Activated naive CD4-positive, alpha-beta T cell treated with anti-CD3 and anti-CD28 coated beads, Interleukin-2, amount 50 U/mL, for 24 hours (primary cell): ENCODE measurements around the gene DNAJC11.

Experiments
- H3K27ac Mint-ChIP-seq: one replicate; pipeline ENCODE4 v1.8.0; 2021; ENCODE audit warnings: mild to moderate bottlenecking, mixed read lengths
- H3K27me3 Mint-ChIP-seq: one replicate; pipeline ENCODE4 v1.8.0; 2021; ENCODE audit warnings: mixed read lengths
- H3K36me3 Mint-ChIP-seq: one replicate; pipeline ENCODE4 v1.8.0; 2021; ENCODE audit warnings: mixed read lengths
- H3K4me1 Mint-ChIP-seq: one replicate; pipeline ENCODE4 v1.8.0; 2021; ENCODE audit warnings: mixed read lengths
- H3K4me3 Mint-ChIP-seq: one replicate; pipeline ENCODE4 v1.8.0; 2021; ENCODE audit warnings: mild to moderate bottlenecking, mixed read lengths
- H3K9me3 Mint-ChIP-seq: one replicate; pipeline ENCODE4 v1.8.0; 2021; ENCODE audit warnings: mixed read lengths

Gene DNAJC11

GRCh38 chr1:6593810-6594209, 107.8 kb downstream of the DNAJC11 start:
- Mint-ChIP-seq H3K27ac (no peak overlapping the region), H3K27me3 (no peaks in the 10 kb centered on the region), H3K36me3 (no peaks in the 10 kb centered on the region), H3K9me3 (no peaks in the 10 kb centered on the region), H3K4me1 (peaks cover 62% of the 10 kb centered on the region), H3K4me3 (no peak overlapping the region)

GRCh38 chr1:6592865-6593593, 108.6 kb downstream of the DNAJC11 start:
- H3K36me3 Mint-ChIP-seq = no peaks in the 10 kb centered on the region
- no peak overlapping the region for H3K4me3 Mint-ChIP-seq
- no peak overlapping the region for H3K27ac Mint-ChIP-seq
- peaks cover 58% of the 10 kb centered on the region for H3K4me1 Mint-ChIP-seq
- no peaks in the 10 kb centered on the region for H3K9me3 Mint-ChIP-seq
- no peaks in the 10 kb centered on the region for H3K27me3 Mint-ChIP-seq

- Mint-ChIP-seq H3K9me3 (no peaks in the 10 kb centered on the region), H3K36me3 (no peaks in the 10 kb centered on the region), H3K4me1 (peaks cover 59% of the 10 kb centered on the region), H3K4me3 (no peak overlapping the region), H3K27me3 (no peaks in the 10 kb centered on the region), H3K27ac (no peak overlapping the region)
Observed at GRCh38 chr1:6592441-6592840, 109.2 kb downstream of the DNAJC11 start.

GRCh38 chr1:6591644-6592043, 110.0 kb downstream of the DNAJC11 start:
- Mint-ChIP-seq H3K9me3 (no peaks in the 10 kb centered on the region), H3K4me1 (peaks cover 55% of the 10 kb centered on the region), H3K4me3 (no peak overlapping the region), H3K36me3 (no peaks in the 10 kb centered on the region), H3K27ac (peak overlapping the region; percentile 12), H3K27me3 (no peaks in the 10 kb centered on the region)

- Mint-ChIP-seq H3K27me3 (no peaks in the 10 kb centered on the region), H3K4me1 (peaks cover 53% of the 10 kb centered on the region), H3K27ac (peak overlapping the region; percentile 12)
Observed at GRCh38 chr1:6591222-6591621, 110.4 kb downstream of the DNAJC11 start.

GRCh38 chr1:6590046-6590445, 111.6 kb downstream of the DNAJC11 start:
- Mint-ChIP-seq H3K4me3 (no peak overlapping the region), H3K27ac (peak overlapping the region; percentile 55), H3K9me3 (no peaks in the 10 kb centered on the region), H3K27me3 (no peaks in the 10 kb centered on the region), H3K4me1 (peaks cover 44% of the 10 kb centered on the region), H3K36me3 (no peaks in the 10 kb centered on the region)

More at GRCh38 chr1:6591222-6591621, 110.4 kb downstream of the DNAJC11 start:
- Mint-ChIP-seq H3K4me3 (no peak overlapping the region), H3K9me3 (no peaks in the 10 kb centered on the region), H3K36me3 (no peaks in the 10 kb centered on the region)

- no peaks in the 10 kb centered on the region for H3K36me3 Mint-ChIP-seq
- H3K4me1 Mint-ChIP-seq = peaks cover 48% of the 10 kb centered on the region
- no peak overlapping the region for H3K27ac Mint-ChIP-seq
- H3K9me3 Mint-ChIP-seq = no peaks in the 10 kb centered on the region
- no peak overlapping the region for H3K4me3 Mint-ChIP-seq
- H3K27me3 Mint-ChIP-seq = no peaks in the 10 kb centered on the region
Observed at GRCh38 chr1:6588893-6589520, 112.6 kb downstream of the DNAJC11 start.

- Mint-ChIP-seq H3K4me1 (peaks cover 46% of the 10 kb centered on the region), H3K27ac (no peak overlapping the region), H3K27me3 (no peaks in the 10 kb centered on the region), H3K9me3 (no peaks in the 10 kb centered on the region), H3K4me3 (no peak overlapping the region), H3K36me3 (no peaks in the 10 kb centered on the region)
Observed at GRCh38 chr1:6588128-6588892, 113.3 kb downstream of the DNAJC11 start.

- Mint-ChIP-seq H3K36me3 (no peaks in the 10 kb centered on the region), H3K4me1 (peaks cover 47% of the 10 kb centered on the region), H3K27me3 (no peaks in the 10 kb centered on the region), H3K27ac (no peak overlapping the region), H3K9me3 (no peaks in the 10 kb centered on the region), H3K4me3 (no peak overlapping the region)
Observed at GRCh38 chr1:6587261-6588005, 114.2 kb downstream of the DNAJC11 start.

- Mint-ChIP-seq H3K27me3 (no peaks in the 10 kb centered on the region), H3K4me3 (no peak overlapping the region), H3K9me3 (no peaks in the 10 kb centered on the region), H3K4me1 (peaks cover 47% of the 10 kb centered on the region), H3K36me3 (no peaks in the 10 kb centered on the region), H3K27ac (no peak overlapping the region)
Observed at GRCh38 chr1:6586404-6586816, 115.2 kb downstream of the DNAJC11 start.

- H3K4me1 Mint-ChIP-seq = peaks cover 47% of the 10 kb centered on the region
- no peak overlapping the region for H3K4me3 Mint-ChIP-seq
- H3K27me3 Mint-ChIP-seq = no peaks in the 10 kb centered on the region
- no peaks in the 10 kb centered on the region for H3K9me3 Mint-ChIP-seq
- no peaks in the 10 kb centered on the region for H3K36me3 Mint-ChIP-seq
- H3K27ac Mint-ChIP-seq = no peak overlapping the region
Observed at GRCh38 chr1:6585841-6586240, 115.8 kb downstream of the DNAJC11 start.

GRCh38 chr1:6585081-6585722, 116.4 kb downstream of the DNAJC11 start:
- peaks cover 46% of the 10 kb centered on the region for H3K4me1 Mint-ChIP-seq
- H3K4me3 Mint-ChIP-seq = no peak overlapping the region
- no peaks in the 10 kb centered on the region for H3K27me3 Mint-ChIP-seq
- H3K27ac Mint-ChIP-seq = no peak overlapping the region
- no peaks in the 10 kb centered on the region for H3K9me3 Mint-ChIP-seq
- H3K36me3 Mint-ChIP-seq = no peaks in the 10 kb centered on the region
